Activated naive CD8-positive, alpha-beta T cell treated with anti-CD3 and anti-CD28 coated beads, Interleukin-2, amount 10 ng/mL, durations not matched to agents 7 days and 5 days (primary cell): ENCODE data around the gene RERE. TPM values are rescaled to one million over a fixed set of nuclear protein-coding genes. Genes with fewer than 3 reads are reported as not detected.

Source experiments
- ATAC-seq: fragments of 150-1000 bp; cut with Tn5 transposase; one replicate; pipeline ENCODE4 v1.10.0; 2021; ENCODE audit warnings: low read depth, moderate library complexity
- POLR2A ChIA-PET: fragments of 350-600 bp; sonication (Branson Sonifier 250); formaldehyde crosslinking; loops from one replicate; lab custom pipeline; 2021; ENCODE audit warnings: antibody characterized with exemption; lab: Charles Lee
- DNase-seq: peaks from one replicate; pipeline ENCODE4 v3.0.0; 2021
- H3K27ac Mint-ChIP-seq: one replicate; pipeline ENCODE4 v1.8.0; 2022; ENCODE audit warnings: mild to moderate bottlenecking, mixed read lengths
- H3K27me3 Mint-ChIP-seq: one replicate; pipeline ENCODE4 v1.8.0; 2022; ENCODE audit warnings: mild to moderate bottlenecking, moderate library complexity, mixed read lengths
- H3K36me3 Mint-ChIP-seq: one replicate; pipeline ENCODE4 v1.8.0; 2021; ENCODE audit warnings: mild to moderate bottlenecking, mixed read lengths
- H3K4me1 Mint-ChIP-seq: one replicate; pipeline ENCODE4 v1.8.0; 2021; ENCODE audit warnings: mixed read lengths
- H3K4me3 Mint-ChIP-seq: one replicate; pipeline ENCODE4 v1.8.0; 2022; ENCODE audit warnings: mild to moderate bottlenecking, moderate library complexity, mixed read lengths
- H3K9me3 Mint-ChIP-seq: one replicate; pipeline ENCODE4 v1.8.0; 2021; ENCODE audit warnings: mixed read lengths
- total RNA-seq, 2 experiments: library from RNA; stranded (reverse); gene quantifications; one replicate each; pipeline ENCODE4 v1.2.3, GENCODE V29; 2021

The RERE gene
- total RNA-seq, 2 experiments from 2014 or later, result 64.4 to 68.7 TPM

DNA sequence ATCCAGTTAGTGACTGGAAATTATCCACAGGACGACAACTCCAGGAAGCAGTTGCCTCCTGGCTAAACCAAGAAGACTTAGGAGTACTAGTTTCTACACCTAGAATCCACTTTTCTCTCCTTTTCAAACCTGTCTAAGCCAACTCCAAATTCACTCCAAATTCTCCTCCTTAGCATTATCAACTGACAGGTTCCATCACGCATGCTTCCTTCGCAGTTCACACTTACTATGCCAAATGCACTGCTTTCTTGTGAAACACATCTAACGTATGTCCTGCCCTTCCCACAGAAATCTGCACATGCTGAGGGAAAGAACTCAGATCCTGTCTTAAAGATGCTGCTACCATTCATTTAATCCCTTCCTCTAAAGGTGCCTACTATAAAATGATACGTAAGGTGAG is 225.9 kb downstream of the RERE start:
- POLR2A ChIA-PET, result no interaction called here
- peaks cover 24% of the 10 kb centered on the region for H3K4me1 Mint-ChIP-seq
- peaks cover 23% of the 10 kb centered on the region for H3K36me3 Mint-ChIP-seq
- H3K27ac Mint-ChIP-seq, result no peak overlapping the region
- H3K27me3 Mint-ChIP-seq, result no peaks in the 10 kb centered on the region
- H3K9me3 Mint-ChIP-seq, result peaks cover 7% of the 10 kb centered on the region
- ATAC-seq (no peak), DNase-seq (no peak)
- H3K4me3 Mint-ChIP-seq, result no peak overlapping the region

DNA sequence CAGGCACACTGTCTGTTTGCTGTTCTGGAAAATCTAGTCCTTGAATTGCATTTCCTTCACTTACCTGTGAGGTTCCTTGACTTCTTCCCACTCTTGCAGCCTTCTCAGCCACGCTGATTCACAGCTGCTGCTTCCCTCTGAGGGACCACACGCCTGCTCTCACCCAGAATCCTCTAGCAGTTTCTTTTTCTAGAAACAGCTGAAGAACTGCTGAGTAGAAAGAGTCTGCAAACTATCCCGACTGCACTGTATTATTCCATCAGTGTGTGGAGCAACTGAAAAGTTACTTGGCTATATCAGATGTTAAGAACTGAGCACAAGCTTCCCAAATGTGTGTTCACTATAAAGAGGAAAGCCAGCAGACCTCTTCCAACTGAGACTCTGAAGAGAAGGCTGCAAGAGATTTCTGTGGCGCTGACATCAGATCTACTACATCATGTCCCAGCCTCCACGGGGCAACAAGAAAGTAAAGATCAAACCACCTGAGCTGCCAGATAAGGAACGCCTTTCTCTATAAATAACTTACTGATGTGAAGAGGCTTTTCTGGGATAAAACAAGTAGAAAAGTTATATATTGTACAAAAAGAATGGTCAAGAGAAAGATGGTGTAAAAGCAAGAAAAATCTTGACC is 226.6 kb downstream of the RERE start:
- Mint-ChIP-seq H3K4me3 (no peak overlapping the region), H3K9me3 (peaks cover 7% of the 10 kb centered on the region), H3K4me1 (peaks cover 24% of the 10 kb centered on the region), H3K27me3 (no peaks in the 10 kb centered on the region), H3K27ac (no peak overlapping the region), H3K36me3 (peaks cover 23% of the 10 kb centered on the region)
- ATAC-seq (no peak), DNase-seq (no peak)
- POLR2A ChIA-PET, result no interaction called here

DNA sequence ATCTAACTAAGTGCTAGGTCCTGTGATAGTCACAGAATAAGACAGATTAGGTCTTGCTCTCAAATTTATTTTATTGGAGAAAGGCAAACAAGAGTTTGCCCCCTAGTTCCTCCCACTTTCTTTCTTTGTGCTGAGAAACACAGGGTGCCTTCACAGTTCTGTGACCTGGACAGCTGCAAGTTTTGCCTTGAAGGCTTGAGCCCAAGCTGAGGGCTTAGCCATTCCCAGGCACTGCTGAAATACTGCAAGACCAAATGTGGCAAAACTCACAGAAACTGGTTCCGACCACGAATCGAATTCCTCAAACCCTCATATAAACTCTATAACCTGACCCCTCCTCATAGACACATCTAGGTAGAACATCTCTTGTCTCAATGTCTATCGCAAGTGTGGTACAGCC is 227.9 kb downstream of the RERE start:
- no peak for ATAC-seq
- Mint-ChIP-seq H3K4me3 (no peak overlapping the region), H3K27ac (no peak overlapping the region), H3K9me3 (peaks cover 7% of the 10 kb centered on the region), H3K27me3 (no peaks in the 10 kb centered on the region), H3K36me3 (peaks cover 23% of the 10 kb centered on the region), H3K4me1 (peaks cover 24% of the 10 kb centered on the region)
- POLR2A ChIA-PET, result no interaction called here
- no peak for DNase-seq

DNA sequence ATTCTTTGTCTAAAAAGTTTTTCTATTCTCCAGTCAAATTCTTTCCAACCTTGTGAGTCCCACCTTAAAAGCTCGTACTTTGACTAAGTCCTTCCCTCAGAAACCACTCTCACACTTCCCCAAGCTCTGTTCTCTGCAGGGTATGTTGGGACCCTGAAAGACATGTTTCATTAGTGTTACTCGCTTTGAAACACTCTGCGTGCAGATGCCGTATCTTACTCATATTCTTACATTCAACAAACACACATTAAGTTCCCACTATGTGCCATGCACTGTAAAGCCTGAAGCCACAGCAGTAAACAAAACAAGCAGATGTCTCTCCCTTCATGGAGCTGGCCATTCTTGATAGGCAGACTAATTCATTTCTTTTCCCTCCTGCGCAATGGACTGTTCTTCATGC is 229.7 kb downstream of the RERE start:
- H3K36me3 Mint-ChIP-seq, result peaks cover 13% of the 10 kb centered on the region
- POLR2A ChIA-PET, result no interaction called here
- peaks cover 24% of the 10 kb centered on the region for H3K4me1 Mint-ChIP-seq
- no peak overlapping the region for H3K27ac Mint-ChIP-seq
- H3K27me3 Mint-ChIP-seq, result no peaks in the 10 kb centered on the region
- no peaks in the 10 kb centered on the region for H3K9me3 Mint-ChIP-seq
- DNase-seq (no peak), ATAC-seq (no peak)
- no peak overlapping the region for H3K4me3 Mint-ChIP-seq

DNA sequence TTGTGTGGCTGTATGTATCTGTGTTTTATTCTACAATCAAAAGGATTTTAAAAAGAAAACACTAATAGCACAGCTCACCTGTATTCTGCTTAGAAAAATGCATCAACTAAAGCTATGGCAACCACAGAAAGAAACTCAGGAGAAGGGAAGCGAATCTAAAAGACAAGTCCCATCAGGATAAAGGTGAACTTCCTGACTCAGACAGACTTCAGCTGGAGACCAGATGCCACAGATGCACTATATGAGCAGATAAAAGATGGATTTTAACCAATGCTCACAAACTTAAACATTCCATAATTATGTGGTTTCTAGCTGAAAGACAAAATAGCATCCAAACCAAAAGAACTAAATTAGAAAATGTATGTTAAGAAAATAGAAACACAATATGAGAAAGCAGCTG is 231.0 kb downstream of the RERE start:
- Mint-ChIP-seq H3K36me3 (peaks cover 7% of the 10 kb centered on the region), H3K27ac (no peak overlapping the region), H3K27me3 (no peaks in the 10 kb centered on the region), H3K4me1 (peaks cover 18% of the 10 kb centered on the region), H3K9me3 (no peaks in the 10 kb centered on the region), H3K4me3 (no peak overlapping the region)
- POLR2A ChIA-PET, result no interaction called here
- ATAC-seq (no peak), DNase-seq (no peak)

DNA sequence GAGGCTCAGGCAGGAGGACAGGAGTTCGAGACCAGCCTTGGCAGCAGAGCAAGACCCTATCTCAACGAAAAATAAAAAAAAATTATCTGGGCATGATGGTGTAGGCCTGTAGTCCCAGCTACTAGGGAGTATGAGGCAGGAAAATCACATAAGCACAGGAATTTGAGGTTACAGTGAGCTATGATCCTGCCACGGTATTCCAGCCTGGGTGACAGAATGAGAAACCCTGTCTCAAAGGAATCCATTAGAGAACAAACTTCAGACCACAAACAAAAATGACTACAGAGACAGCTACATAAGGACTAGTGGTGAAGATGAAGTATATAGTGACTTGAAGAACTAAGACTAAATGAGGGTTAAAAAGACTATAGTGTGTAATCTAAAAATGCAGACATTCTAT is 233.1 kb downstream of the RERE start:
- Mint-ChIP-seq H3K9me3 (no peaks in the 10 kb centered on the region), H3K27ac (no peak overlapping the region), H3K36me3 (peaks cover 3% of the 10 kb centered on the region), H3K27me3 (no peaks in the 10 kb centered on the region), H3K4me1 (peaks cover 9% of the 10 kb centered on the region), H3K4me3 (no peak overlapping the region)
- POLR2A ChIA-PET, result no interaction called here
- ATAC-seq (no peak), DNase-seq (no peak)

DNA sequence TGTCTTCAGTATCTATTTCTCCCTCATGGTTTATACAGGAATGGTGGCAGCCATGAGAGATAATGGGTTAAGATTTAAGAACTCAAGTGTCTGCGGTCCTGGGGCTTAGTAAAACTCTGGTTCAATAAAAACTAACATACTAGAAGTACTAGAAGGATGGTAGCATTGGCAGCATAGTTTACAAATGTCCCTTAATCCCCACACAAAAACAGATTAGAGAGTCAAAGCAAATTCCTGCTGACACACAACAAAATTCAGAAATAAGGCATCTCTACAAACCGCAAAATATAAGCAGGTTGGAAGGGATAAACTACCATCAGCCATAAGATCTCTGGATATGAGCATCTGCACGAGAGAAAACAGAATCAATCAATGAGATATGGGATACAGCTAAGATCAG is 234.4 kb downstream of the RERE start:
- no peaks in the 10 kb centered on the region for H3K9me3 Mint-ChIP-seq
- no peak for ATAC-seq
- peaks cover 3% of the 10 kb centered on the region for H3K36me3 Mint-ChIP-seq
- no peak for DNase-seq
- POLR2A ChIA-PET, result no interaction called here
- H3K27ac Mint-ChIP-seq, result no peak overlapping the region
- peaks cover 7% of the 10 kb centered on the region for H3K4me1 Mint-ChIP-seq
- H3K27me3 Mint-ChIP-seq, result no peaks in the 10 kb centered on the region
- no peak overlapping the region for H3K4me3 Mint-ChIP-seq

DNA sequence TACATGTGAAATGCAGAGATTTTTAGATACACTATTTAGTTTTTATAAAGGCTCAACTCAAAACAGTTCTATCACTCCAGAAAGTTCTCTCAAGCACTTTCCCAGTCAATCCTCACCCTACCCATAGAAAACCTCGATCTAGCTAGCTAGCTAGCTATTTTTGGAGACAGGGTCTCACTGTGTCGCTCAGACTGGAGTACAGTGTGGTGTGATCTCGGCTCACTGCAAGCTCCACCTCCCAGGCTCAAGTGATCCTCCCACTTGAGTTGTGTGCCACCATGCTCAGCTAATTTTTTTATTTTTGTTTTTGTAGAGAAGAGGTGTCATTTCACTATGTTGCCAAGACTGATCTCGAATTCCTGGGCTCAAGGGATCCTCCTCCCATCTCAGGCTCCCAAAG is 236.9 kb downstream of the RERE start:
- Mint-ChIP-seq H3K36me3 (peaks cover 4% of the 10 kb centered on the region), H3K4me1 (no peaks in the 10 kb centered on the region), H3K27ac (no peak overlapping the region), H3K4me3 (no peak overlapping the region), H3K9me3 (no peaks in the 10 kb centered on the region), H3K27me3 (no peaks in the 10 kb centered on the region)
- DNase-seq (no peak), ATAC-seq (no peak)
- POLR2A ChIA-PET, result no interaction called here

DNA sequence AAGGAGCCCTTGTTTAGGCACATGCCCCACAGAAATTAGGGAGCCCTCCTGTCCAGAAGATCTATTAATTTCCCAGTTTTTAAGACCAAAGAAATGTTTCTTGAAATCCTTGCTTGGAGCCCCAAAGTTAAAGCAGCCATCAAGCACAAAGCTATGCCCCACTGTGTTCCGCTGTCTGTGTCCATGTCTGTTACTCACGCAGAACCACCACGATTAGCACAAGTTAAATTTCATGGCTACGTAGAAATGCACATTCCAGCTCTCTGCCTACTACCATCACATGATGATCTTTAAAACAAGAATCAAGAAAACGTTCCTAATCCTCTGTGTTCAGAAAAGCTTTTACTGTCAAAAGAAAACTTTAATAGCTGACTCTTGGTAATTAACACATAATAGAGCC is 238.5 kb downstream of the RERE start:
- H3K4me1 Mint-ChIP-seq, result no peaks in the 10 kb centered on the region
- DNase-seq (no peak), ATAC-seq (no peak)
- no peaks in the 10 kb centered on the region for H3K27me3 Mint-ChIP-seq
- no peak overlapping the region for H3K4me3 Mint-ChIP-seq
- POLR2A ChIA-PET, result no interaction called here
- H3K9me3 Mint-ChIP-seq, result no peaks in the 10 kb centered on the region
- H3K27ac Mint-ChIP-seq, result no peak overlapping the region
- H3K36me3 Mint-ChIP-seq, result peaks cover 4% of the 10 kb centered on the region

DNA sequence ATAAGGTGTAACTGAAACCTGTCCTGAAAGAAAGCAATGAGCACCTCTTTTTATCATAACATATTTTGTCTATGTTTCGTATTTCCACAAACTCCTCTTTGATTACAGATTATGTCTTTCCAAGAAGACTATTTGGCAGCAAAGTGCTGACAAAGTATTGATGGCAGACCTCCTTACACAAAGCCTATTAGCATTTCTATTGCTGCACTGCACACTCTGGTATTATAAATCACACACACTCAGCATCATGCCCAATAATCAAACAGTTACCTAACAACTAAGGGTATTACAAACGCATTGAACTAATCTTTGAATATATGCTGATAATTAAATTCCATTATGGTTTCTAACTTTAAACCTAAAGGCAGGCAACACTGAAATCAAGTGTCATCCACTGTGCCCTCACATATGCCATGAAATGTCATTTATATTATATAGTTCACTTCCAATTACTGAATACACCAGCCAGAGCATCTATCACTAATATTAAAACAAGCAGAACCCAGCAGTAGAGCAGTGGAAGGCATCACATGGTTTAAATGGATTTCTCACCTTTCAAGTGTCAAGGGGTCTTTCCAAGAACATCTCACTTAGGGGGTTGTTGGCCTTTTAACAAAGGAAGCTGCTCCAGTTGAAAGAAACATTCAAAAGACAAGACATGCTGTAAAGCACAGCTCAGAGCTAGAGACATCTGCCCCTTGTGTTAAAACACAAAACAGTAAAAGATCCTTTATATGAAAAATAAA is 239.1 kb downstream of the RERE start:
- H3K4me3 Mint-ChIP-seq, result no peak overlapping the region
- POLR2A ChIA-PET, result no interaction called here
- DNase-seq, result no peak
- H3K36me3 Mint-ChIP-seq, result peaks cover 4% of the 10 kb centered on the region
- H3K9me3 Mint-ChIP-seq, result no peaks in the 10 kb centered on the region
- no peak for ATAC-seq
- H3K27ac Mint-ChIP-seq, result no peak overlapping the region
- no peaks in the 10 kb centered on the region for H3K4me1 Mint-ChIP-seq
- H3K27me3 Mint-ChIP-seq, result no peaks in the 10 kb centered on the region

DNA sequence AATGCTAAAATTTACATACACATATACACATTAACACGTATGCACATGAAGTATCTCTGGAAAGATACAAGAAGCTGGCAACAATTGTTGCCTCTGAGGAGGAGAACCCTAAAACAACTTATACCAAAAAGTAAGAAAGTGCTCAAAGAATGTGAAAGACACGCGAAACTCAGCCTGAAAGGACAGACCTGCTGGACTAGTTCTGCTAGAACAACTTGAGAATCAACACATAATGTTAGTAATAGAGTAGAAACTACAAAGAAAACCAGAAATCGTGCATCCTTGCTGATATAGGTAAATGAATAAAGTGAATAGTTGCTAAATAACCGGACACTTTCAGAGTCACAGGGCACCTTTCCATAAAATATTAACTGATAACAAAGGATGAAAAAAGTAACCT is 242.5 kb downstream of the RERE start:
- POLR2A ChIA-PET, result no interaction called here
- peaks cover 2% of the 10 kb centered on the region for H3K4me1 Mint-ChIP-seq
- no peaks in the 10 kb centered on the region for H3K9me3 Mint-ChIP-seq
- no peak for DNase-seq
- no peak for ATAC-seq
- no peaks in the 10 kb centered on the region for H3K27me3 Mint-ChIP-seq
- H3K27ac Mint-ChIP-seq, result no peak overlapping the region
- H3K4me3 Mint-ChIP-seq, result no peak overlapping the region
- H3K36me3 Mint-ChIP-seq, result peaks cover 2% of the 10 kb centered on the region

DNA sequence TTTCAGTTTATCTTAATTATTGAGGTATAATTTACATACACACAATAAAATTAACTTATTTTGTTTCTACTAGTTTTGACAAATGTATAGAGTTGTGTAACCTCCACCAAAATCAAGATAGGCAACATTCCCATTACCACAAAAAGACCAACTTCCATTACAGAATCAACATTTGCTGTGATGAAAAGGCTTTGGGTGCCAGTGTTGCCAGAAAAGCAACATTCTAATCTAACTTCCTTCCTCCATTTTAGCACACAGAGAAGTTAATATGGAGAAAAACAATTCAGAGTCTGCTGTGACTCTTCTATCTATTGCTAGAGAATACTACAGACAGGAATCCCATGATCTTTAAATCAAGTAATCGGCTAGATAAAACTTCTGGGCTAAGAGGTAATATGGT is 245.3 kb downstream of the RERE start:
- H3K36me3 Mint-ChIP-seq, result peaks cover 2% of the 10 kb centered on the region
- POLR2A ChIA-PET, result no interaction called here
- peaks cover 3% of the 10 kb centered on the region for H3K4me1 Mint-ChIP-seq
- H3K27me3 Mint-ChIP-seq, result no peaks in the 10 kb centered on the region
- no peak for ATAC-seq
- no peak overlapping the region for H3K27ac Mint-ChIP-seq
- no peaks in the 10 kb centered on the region for H3K9me3 Mint-ChIP-seq
- H3K4me3 Mint-ChIP-seq, result no peak overlapping the region
- DNase-seq, result no peak

DNA sequence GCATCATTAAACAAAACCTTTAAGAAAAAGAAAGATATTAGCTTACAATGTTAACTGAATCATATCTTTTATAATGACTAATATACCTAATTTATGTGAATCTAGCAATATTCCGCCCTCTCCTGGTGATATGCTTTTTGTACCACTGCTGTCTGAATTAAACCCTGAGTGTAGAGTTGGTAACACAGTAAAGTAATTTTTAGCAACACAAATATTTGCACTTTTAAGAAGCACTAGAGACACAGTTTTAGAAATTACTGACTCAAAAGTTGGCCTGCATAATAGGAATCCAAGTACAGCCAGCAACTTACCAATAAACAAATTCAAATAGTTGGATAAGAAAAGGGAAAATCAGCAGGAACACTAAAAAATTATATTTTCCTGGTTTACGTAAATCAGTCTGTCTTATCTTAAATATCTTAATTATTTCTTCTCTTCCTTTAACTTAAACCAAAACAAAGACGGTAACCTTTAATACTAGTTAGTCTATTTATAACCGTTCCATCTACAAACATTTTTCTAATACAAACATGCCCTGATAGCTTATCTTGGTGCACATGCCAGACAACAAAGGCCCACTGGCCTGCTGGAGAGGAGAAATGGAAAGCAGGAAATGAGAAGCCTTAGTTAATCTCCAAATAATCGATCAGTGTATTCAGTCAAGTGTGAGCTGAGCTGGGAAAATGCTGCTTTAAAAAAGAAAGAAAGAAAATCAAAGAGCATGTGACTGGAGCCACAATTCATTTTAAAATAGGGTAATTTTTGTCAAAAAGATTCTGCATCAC is 246.0 kb downstream of the RERE start:
- no peaks in the 10 kb centered on the region for H3K27me3 Mint-ChIP-seq
- POLR2A ChIA-PET, result no interaction called here
- H3K4me1 Mint-ChIP-seq, result peaks cover 4% of the 10 kb centered on the region
- DNase-seq (no peak), ATAC-seq (no peak)
- H3K4me3 Mint-ChIP-seq, result no peak overlapping the region
- H3K9me3 Mint-ChIP-seq, result no peaks in the 10 kb centered on the region
- H3K36me3 Mint-ChIP-seq, result no peaks in the 10 kb centered on the region
- no peak overlapping the region for H3K27ac Mint-ChIP-seq

DNA sequence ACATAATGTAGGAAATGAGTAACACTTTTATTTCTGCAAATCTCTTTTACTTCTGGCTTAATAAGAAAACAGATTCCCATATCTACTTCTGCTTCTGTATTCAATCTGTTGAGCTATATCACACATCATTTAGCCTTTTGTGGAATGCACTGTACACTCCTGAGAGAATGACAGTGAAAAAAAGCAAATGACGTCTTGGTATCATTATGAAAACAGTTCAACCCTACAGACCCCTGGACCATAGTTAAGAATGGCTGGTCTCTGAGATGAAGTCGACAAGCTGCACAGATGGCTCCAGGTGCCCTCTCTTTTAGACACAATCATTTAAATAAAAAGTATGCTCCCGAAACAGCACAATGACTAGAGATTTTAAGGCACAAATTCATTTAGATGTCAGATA is 247.0 kb downstream of the RERE start:
- Mint-ChIP-seq H3K27me3 (no peaks in the 10 kb centered on the region), H3K4me3 (no peak overlapping the region), H3K36me3 (peaks cover 1% of the 10 kb centered on the region), H3K4me1 (peaks cover 4% of the 10 kb centered on the region), H3K9me3 (no peaks in the 10 kb centered on the region), H3K27ac (no peak overlapping the region)
- POLR2A ChIA-PET, result no interaction called here
- ATAC-seq (no peak), DNase-seq (no peak)
